ENCODE results near the gene SSNA1.

Gene SSNA1

GRCh38 chr9:137229903-137230704, 41.6 kb downstream of the SSNA1 start:
- no peak overlapping the region for H3K4me3 ChIP-seq (ENCODE audit: low read length)
- DNase-seq (ENCODE audit: low read depth) = no peak
- TF ChIP-seq, protein P1, sequence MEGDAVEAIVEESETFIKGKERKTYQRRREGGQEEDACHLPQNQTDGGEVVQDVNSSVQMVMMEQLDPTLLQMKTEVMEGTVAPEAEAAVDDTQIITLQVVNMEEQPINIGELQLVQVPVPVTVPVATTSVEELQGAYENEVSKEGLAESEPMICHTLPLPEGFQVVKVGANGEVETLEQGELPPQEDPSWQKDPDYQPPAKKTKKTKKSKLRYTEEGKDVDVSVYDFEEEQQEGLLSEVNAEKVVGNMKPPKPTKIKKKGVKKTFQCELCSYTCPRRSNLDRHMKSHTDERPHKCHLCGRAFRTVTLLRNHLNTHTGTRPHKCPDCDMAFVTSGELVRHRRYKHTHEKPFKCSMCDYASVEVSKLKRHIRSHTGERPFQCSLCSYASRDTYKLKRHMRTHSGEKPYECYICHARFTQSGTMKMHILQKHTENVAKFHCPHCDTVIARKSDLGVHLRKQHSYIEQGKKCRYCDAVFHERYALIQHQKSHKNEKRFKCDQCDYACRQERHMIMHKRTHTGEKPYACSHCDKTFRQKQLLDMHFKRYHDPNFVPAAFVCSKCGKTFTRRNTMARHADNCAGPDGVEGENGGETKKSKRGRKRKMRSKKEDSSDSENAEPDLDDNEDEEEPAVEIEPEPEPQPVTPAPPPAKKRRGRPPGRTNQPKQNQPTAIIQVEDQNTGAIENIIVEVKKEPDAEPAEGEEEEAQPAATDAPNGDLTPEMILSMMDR (conservative IDR thresholded peaks at IDR 0.05; ENCODE audit: low read depth, low read length) = no peak

DNA sequence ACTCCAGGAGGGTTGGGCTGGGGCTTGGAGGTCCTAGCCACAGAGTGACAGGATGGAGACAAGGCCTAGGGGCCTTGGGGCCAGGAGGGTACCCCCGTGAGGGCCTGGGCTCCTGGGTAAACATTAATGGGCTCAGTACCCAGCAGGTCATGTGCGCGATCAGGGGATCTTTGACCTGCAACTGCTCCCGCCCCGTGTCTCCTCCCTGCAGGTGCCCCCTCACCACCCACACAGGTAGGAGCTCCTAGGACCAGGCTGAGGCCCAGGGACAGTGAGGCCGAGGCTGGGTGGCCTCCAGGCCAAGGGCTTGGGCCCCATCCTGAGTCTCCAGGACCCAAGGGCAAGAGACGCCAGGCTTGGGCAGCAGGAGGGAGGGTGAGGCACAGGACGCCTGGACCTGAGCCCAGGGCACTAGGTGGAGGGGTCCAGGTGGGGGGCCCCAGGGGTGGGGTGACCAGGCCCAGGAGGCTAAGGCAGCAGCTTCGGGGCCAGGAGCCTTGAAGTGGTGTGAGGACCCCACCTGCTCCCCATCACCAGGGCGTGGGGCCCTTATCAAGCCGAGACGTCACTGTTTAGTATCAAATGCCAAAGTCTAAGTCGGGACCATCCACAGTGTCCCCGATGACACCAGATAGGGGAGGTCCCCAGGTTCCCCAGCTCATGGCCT, 42.4 kb downstream of the SSNA1 start, which contains the start of gene SLC34A3:
Gene SLC34A3 (plus strand): TSS at position 197 of the 667 bp plus-strand sequence. CDS start 802 bp downstream, outside the sequence.
- no peak for DNase-seq (ENCODE audit: low read depth)

DNA sequence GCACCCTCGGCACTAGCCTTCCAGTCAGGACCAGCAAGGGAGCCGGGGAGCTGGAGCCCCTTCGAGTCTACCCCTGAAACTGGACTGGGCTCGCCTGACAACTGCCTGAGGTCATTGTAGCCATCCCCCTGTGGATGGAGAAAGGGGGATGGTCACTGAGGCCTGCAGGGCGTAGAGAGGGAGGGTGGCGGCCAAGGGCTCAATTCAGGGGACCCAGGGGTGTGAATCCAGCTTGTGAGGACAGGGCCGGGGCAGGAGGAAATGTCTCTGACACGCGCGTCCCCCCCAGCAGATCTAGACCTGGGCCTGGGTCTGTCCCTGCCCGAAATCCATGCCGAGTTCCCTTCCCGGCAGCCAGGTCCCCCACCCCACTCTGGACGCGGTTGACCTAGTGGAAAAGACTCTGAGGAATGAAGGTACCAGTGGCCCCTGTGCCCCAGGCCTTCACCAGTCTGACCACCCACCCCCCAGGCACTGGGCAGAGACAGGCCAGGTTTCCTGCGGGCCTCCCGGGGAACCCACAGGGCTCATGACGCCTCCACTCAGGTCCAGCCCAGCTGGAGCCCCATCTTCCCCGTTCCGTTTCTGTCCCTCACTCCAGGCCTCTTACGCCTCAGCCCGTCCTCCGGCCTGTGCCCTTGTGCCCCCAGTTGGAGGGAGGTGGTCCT, 43.0 kb downstream of the SSNA1 start:
- TF ChIP-seq, protein P1 (conservative IDR thresholded peaks at IDR 0.05; ENCODE audit: low read depth, low read length) = no peak
- H3K4me3 ChIP-seq (ENCODE audit: low read length) = no peak overlapping the region
- no peak for DNase-seq (ENCODE audit: low read depth)

More for the DNA sequence above, 42.4 kb downstream of the SSNA1 start, which contains the start of gene SLC34A3:
- H3K4me3 ChIP-seq (ENCODE audit: low read length) = no peak within 1 kb of the TSS
- TF ChIP-seq, protein P1 (conservative IDR thresholded peaks at IDR 0.05; ENCODE audit: low read depth, low read length) = no peak

GRCh38 chr9:137232101-137232500, 43.6 kb downstream of the SSNA1 start:
- H3K4me3 ChIP-seq (ENCODE audit: low read length) = no peak overlapping the region
- no peak for DNase-seq (ENCODE audit: low read depth)
- TF ChIP-seq, protein P1 (conservative IDR thresholded peaks at IDR 0.05; ENCODE audit: low read depth, low read length) = no peak

DNA sequence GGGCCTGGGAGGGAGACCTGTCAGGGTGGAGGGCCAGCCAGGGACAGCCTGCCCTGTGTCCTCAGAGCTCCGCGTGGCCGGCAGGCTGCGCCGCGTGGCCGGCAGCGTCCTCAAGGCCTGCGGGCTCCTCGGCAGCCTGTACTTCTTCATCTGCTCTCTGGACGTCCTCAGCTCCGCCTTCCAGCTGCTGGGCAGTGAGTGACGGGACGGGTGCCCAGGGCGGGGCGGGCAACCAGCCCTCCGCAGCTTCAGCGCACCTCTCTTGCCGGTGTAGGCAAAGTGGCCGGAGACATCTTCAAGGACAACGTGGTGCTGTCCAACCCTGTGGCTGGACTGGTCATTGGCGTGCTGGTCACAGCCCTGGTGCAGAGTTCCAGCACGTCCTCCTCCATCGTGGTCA, 44.0 kb downstream of the SSNA1 start:
- TF ChIP-seq, protein P1 (conservative IDR thresholded peaks at IDR 0.05; ENCODE audit: low read depth, low read length) = no peak
- H3K4me3 ChIP-seq (ENCODE audit: low read length) = no peak overlapping the region
- DNase-seq (ENCODE audit: low read depth) = no peak

GRCh38 chr9:137233143-137233980, 44.9 kb downstream of the SSNA1 start:
- no peak for DNase-seq (ENCODE audit: low read depth)
- TF ChIP-seq, protein P1 (conservative IDR thresholded peaks at IDR 0.05; ENCODE audit: low read depth, low read length) = no peak

More at GRCh38 chr9:137233143-137233980, 44.9 kb downstream of the SSNA1 start:
- no peak overlapping the region for H3K4me3 ChIP-seq (ENCODE audit: low read length)

Measured in retinal pigment epithelial cell (primary cell).